VCaP (cell line): ENCODE measurements around the gene UROC1.

Source experiments
- H3K27ac ChIP-seq: fragments of 450-650 bp; 2 replicates; pipeline ENCODE4 v1.5.1; 2017
- TF ChIP-seq, protein P1 (sequence below): fragments of 450-650 bp; conservative IDR thresholded peaks from 2 replicates; pipeline ENCODE4 v1.5.1; 2017; ENCODE audit warnings: mild to moderate bottlenecking, moderate library complexity

Gene UROC1

DNA sequence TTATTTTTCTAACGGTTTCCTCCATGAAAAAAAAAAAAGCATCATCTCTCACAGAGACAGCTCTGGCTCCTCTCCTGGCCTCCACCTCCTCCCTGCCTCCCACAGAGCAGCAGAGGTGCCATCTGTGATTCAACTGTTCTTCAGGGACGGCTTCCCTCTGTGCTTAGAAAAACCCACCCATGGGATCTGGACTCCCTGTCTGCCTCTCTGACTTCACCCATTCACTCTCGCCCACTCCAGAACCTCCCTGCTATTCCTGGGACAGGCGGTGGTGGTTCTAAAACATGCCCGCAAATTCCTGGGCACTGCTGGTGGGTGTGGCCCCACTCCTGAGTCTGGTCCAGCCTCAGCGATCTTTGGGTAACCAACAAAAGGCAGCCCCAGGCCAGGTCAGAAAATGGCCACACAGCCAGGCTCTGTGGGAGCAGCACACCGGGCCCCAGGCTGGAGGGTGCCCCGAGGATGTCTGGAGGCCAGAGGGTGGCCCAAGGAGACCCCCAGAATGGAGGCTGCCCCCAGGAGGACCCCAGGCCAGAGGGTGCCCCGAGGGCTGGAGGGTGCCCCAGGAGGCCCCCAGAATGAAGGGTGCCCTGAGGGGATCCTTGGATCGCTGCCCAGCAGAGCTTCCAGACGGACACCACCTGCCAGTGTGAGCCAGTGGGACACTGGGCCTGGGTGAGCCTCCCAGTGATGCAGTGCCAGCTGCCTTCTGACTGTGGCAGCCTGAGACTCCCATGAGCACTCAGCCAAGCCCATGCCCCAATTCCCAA lies 3.7 kb upstream of the UROC1 start:
- TF ChIP-seq, protein P1, sequence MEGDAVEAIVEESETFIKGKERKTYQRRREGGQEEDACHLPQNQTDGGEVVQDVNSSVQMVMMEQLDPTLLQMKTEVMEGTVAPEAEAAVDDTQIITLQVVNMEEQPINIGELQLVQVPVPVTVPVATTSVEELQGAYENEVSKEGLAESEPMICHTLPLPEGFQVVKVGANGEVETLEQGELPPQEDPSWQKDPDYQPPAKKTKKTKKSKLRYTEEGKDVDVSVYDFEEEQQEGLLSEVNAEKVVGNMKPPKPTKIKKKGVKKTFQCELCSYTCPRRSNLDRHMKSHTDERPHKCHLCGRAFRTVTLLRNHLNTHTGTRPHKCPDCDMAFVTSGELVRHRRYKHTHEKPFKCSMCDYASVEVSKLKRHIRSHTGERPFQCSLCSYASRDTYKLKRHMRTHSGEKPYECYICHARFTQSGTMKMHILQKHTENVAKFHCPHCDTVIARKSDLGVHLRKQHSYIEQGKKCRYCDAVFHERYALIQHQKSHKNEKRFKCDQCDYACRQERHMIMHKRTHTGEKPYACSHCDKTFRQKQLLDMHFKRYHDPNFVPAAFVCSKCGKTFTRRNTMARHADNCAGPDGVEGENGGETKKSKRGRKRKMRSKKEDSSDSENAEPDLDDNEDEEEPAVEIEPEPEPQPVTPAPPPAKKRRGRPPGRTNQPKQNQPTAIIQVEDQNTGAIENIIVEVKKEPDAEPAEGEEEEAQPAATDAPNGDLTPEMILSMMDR: no peak

DNA sequence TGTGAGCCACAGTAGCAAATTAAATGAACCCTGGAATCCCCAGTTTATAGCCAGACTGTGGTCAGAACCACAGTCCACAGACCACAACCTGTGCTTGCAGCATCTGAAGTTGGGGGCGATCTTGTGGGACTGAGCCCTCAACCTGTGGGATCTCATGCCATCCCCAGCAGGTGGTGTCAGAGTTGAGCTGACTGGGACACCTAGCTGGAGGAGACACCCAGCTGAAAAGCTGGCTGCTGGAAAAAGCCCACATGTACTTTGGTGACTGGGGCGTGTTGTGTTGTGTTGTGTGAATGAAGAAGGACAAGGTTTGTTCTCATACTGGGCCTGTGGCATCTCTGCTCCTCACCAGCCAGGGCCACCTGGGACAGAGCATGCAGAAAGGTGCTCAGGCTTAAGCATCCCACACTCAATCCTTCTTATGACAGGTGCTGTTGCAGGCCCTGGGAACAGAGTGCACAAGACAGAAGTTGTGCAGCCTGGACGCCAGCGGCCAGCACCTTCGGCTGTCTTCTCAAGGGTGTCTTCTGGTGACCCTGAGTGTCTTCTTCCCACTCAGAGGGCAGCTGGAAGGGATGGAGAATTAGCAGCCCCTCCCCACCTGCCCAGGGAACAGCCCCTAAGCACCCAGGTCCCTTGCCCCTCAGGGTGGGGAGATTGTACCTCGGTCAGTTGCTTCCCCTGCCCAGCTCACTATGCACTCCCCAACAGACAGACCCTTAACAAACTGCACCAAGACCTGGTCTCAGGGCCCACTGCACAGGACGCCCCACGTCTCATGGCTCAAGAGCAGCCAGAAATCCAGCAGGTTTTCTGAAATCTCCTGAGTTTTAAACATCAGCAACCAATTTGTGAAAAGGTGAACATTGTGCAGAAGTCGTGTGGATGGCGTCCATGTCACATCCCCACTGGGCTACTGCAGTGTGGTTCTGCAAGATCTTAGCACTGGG lies 2.2 kb upstream of the UROC1 start:
- TF ChIP-seq, protein P1: no peak
- H3K27ac ChIP-seq: no peak overlapping the region

More for the DNA sequence above, 3.7 kb upstream of the UROC1 start:
- no peak overlapping the region for H3K27ac ChIP-seq

DNA sequence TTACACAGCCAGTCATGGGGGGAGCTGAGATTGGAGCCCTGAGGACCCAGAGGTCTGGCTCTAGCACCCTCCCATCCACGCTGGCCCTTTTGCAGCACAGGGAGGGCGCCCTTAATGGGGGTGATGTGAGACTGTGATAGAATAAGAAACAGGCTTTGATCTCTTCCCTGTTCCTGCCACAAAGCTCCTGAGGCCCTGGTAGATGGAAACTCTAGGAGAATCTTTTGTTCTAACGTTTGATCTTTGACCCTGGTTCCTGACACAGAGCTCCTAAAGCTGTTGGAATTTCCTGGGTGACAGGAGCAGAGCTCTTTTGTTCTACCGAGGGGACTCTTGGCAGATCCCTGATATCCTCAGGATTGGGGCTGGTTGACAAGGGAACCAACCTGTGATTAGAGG lies 1.2 kb upstream of the UROC1 start:
- TF ChIP-seq, protein P1: no peak
- H3K27ac ChIP-seq: no peak overlapping the region

DNA sequence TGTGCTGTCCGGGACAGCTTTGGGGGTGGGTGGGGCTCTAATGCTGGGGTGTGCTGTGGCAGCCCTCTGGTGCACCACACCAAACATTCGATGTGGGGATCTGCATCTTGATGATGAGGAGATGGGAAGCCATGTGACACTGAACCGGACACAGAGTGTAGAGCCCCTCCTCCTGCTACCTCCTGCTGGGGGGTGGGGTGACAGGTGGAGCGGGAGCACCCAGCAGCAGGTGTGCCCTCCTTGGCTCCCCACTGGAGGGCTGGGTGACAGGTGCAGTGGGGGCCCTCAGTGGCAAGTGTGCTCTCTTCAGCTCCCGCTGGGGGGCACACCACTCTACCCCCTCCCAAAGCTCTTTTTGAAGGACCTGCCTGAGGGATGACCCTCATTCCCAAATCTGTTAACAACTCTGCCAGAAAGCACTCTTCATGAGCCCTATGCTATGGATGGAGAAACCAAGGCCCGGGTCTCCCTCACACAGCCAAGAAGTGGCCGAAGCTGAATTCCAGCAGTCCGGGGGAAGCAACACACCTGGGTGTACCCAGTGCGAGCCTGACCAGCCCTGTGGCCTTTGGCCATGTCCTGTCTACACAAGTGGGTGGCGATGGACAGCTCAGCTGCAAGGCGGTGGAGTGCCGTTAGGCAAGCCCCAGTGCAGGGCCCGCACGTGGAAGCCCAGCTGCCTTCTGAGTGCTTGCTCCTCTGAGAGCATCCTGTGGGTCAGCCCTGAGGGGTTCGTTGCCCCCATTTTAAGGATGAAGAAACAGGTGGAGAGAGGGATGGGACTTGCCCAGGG lies 609 bp upstream of the UROC1 start:
- H3K27ac ChIP-seq: no peak overlapping the region
- TF ChIP-seq, protein P1: no peak

DNA sequence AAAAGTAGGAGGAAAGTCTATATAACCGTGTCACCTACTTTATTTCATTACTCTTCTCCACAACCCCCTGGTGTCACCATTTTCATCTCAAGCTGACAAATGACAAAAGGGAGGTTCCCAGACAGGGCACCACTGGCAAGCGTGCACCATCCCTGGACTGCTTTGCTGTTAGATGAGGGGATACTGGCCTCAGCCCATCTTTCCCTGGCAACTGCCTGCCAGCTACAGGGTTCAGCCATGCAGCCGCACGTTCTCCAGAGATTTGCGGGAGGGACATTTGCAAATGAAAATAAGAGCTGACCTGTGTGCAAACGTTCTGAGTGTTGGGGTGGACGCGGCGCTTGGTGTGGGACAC lies 660 bp downstream of the UROC1 start:
- TF ChIP-seq, protein P1: no peak
- no peak overlapping the region for H3K27ac ChIP-seq

DNA sequence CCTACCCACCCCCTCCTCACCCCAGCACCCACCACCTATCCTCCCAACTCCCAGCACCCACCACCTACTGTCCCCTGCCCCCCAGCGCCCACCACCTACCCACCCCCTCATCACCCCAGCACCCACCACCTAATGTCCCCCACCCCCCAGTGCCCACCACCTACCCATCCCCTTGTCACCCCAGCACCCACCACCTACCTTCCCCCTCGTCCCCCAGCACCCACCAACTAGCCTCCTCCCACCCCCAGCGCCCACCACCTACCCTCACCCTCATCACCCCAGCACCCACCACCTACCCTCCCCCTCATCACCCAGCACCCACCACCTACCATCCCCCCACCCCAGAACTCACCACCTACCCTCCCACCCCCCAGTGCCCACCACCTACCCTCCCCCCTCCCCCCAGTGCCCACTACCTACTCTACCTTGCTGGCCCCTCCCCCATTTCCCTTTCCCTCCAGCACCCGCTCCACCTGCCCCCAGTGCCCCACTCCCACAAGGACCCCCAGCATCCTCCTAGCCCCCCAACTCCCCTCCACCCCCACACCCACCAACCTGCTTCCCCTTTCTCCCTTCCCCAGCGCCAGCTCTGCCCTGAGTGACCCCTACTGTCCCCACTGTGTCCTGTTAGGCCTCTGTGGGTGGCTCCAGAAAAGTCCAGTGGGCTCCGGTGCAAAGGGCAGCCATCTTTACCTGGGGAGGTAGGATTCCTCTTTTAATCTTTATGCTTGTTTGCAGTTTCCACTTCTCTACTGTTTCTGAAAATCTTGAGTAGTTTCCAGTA lies 1.2 kb downstream of the UROC1 start:
- TF ChIP-seq, protein P1: no peak

More for the DNA sequence above, 1.2 kb downstream of the UROC1 start:
- H3K27ac ChIP-seq: no peak overlapping the region
